ENCODE measurements around the gene SLC25A29.

- TF ChIP-seq CTCF (conservative IDR thresholded peaks at IDR 0.05 in 1 of 2, IDR thresholded peaks at IDR 0.05 in 1 of 2; ENCODE audit: low read depth in 1 of 2, low read length in 2 of 2), result no peak
- no peak for TF ChIP-seq EZH2 (IDR thresholded peaks at IDR 0.05; ENCODE audit: low read length, missing control alignments)
Measured at GRCh38 chr14:100303925-100304324, 2.3 kb downstream of the SLC25A29 start.
